ENCODE data around the gene SKP2. TPM values are rescaled to one million over a fixed set of nuclear protein-coding genes. Genes with fewer than 3 reads are reported as not detected.

The SKP2 gene
- polyA plus RNA-seq, 2 of the 4 experiments (the other 2 are of a cell fraction): 11.4 to 13.7 TPM

GRCh38 chr5:36172599-36172998, 20.7 kb downstream of the SKP2 start:
- POLR2A ChIA-PET: no interaction called here
- ATAC-seq (no peak), FAIRE-seq (no peak), DNase-seq (ENCODE audit: low read depth in 1 of 2, low spot score in 1 of 2) (no peak)
- H3K4me2 ChIP-seq: no peak overlapping the region
- TF ChIP-seq EP300 (IDR thresholded peaks at IDR 0.05): no peak
- no peak for TF ChIP-seq CBX8 (IDR thresholded peaks at IDR 0.05)
- TF ChIP-seq REST (IDR thresholded peaks at IDR 0.05): no peak
- TF ChIP-seq, protein P1, sequence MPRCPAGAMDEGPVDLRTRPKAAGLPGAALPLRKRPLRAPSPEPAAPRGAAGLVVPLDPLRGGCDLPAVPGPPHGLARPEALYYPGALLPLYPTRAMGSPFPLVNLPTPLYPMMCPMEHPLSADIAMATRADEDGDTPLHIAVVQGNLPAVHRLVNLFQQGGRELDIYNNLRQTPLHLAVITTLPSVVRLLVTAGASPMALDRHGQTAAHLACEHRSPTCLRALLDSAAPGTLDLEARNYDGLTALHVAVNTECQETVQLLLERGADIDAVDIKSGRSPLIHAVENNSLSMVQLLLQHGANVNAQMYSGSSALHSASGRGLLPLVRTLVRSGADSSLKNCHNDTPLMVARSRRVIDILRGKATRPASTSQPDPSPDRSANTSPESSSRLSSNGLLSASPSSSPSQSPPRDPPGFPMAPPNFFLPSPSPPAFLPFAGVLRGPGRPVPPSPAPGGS (IDR thresholded peaks at IDR 0.05): no peak
- TF ChIP-seq CBX2 (IDR thresholded peaks at IDR 0.05; ENCODE audit: borderline replicate concordance, low read depth): no peak
- TF ChIP-seq, protein P2, sequence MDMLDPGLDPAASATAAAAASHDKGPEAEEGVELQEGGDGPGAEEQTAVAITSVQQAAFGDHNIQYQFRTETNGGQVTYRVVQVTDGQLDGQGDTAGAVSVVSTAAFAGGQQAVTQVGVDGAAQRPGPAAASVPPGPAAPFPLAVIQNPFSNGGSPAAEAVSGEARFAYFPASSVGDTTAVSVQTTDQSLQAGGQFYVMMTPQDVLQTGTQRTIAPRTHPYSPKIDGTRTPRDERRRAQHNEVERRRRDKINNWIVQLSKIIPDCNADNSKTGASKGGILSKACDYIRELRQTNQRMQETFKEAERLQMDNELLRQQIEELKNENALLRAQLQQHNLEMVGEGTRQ (IDR thresholded peaks at IDR 0.05): no peak
- no peak for TF ChIP-seq RNF2 (IDR thresholded peaks at IDR 0.05; ENCODE audit: borderline replicate concordance, low read depth)
- no peak for TF ChIP-seq TP53 (CRISPR knock-in tag; IDR thresholded peaks at IDR 0.05)
- TF ChIP-seq, protein P3, sequence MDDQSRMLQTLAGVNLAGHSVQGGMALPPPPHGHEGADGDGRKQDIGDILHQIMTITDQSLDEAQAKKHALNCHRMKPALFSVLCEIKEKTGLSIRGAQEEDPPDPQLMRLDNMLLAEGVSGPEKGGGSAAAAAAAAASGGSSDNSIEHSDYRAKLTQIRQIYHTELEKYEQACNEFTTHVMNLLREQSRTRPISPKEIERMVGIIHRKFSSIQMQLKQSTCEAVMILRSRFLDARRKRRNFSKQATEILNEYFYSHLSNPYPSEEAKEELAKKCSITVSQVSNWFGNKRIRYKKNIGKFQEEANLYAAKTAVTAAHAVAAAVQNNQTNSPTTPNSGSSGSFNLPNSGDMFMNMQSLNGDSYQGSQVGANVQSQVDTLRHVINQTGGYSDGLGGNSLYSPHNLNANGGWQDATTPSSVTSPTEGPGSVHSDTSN (IDR thresholded peaks at IDR 0.05): no peak
- no peak for TF ChIP-seq KDM5A (IDR thresholded peaks at IDR 0.05)
- TF ChIP-seq FOSL2 (IDR thresholded peaks at IDR 0.05): no peak
- no peak for TF ChIP-seq FOSL2 (CRISPR knock-in tag; IDR thresholded peaks at IDR 0.05)
- no peak for TF ChIP-seq BHLHE40 (IDR thresholded peaks at IDR 0.05; ENCODE audit: low read depth, low read length)
- H3K27ac ChIP-seq: no peak overlapping the region
- H3K4me3 ChIP-seq: no peak overlapping the region
- WGBS (ENCODE audit: missing lambda C conversion rate): 67% methylated on average over 1 of the region's 1 CpG
- H3K9me3 ChIP-seq: no peaks in the 10 kb centered on the region
- H3K4me1 ChIP-seq: no peaks in the 10 kb centered on the region
- CTCF ChIA-PET: interaction anchor here (0.7 to 1.1 kb wide), 2 partner anchors 12 to 219 kb away, joined by 3 to 4 read pairs; no protein-coding TSS in a partner anchor

- FAIRE-seq: no peak
- 92% methylated on average over 2 of the region's 2 CpGs for WGBS (ENCODE audit: missing lambda C conversion rate)
- CTCF ChIA-PET: interaction anchor here (0.9 to 1.2 kb wide), 2 partner anchors 68 to 95 kb away, joined by 3 read pairs; partner anchors contain the start of gene NADK2
Observed at GRCh38 chr5:36173426-36173825, 21.5 kb downstream of the SKP2 start.

More at GRCh38 chr5:36173426-36173825, 21.5 kb downstream of the SKP2 start:
- DNase-seq (ENCODE audit: low read depth in 1 of 2, low spot score in 1 of 2) (no peak), ATAC-seq (no peak)
- Histone ChIP-seq H3K27ac (no peak overlapping the region), H3K4me3 (no peak overlapping the region), H3K9me3 (no peaks in the 10 kb centered on the region), H3K4me1 (no peaks in the 10 kb centered on the region), H3K4me2 (no peak overlapping the region)
- TF ChIP-seq CBX8 (IDR thresholded peaks at IDR 0.05) (no peak), MYC (IDR thresholded peaks at IDR 0.05; ENCODE audit: borderline replicate concordance, low read length) (no peak), POLR2A (IDR thresholded peaks at IDR 0.05; ENCODE audit: low read length) (no peak), KDM1A (IDR thresholded peaks at IDR 0.05; ENCODE audit: low read depth) (no peak), TFCP2L1 (CRISPR knock-in tag; IDR thresholded peaks at IDR 0.05) (no peak), RAD21 (conservative IDR thresholded peaks at IDR 0.05 in 1 of 2, IDR thresholded peaks at IDR 0.05 in 1 of 2) (no peak), EHF (CRISPR knock-in tag; IDR thresholded peaks at IDR 0.05) (no peak), ZFP36 (IDR thresholded peaks at IDR 0.05; ENCODE audit: borderline replicate concordance, partially characterized antibody) (no peak), POLR2AphosphoS2 (conservative IDR thresholded peaks at IDR 0.05; ENCODE audit: low read length) (no peak), ESRRA (IDR thresholded peaks at IDR 0.05; ENCODE audit: borderline replicate concordance, low read length) (no peak), ZSCAN20 (CRISPR knock-in tag; IDR thresholded peaks at IDR 0.05) (no peak), GATA3 (IDR thresholded peaks at IDR 0.05; ENCODE audit: borderline replicate concordance) (no peak), TP53 (CRISPR knock-in tag; IDR thresholded peaks at IDR 0.05) (no peak), RFX5 (IDR thresholded peaks at IDR 0.05) (no peak), FOSL2 (IDR thresholded peaks at IDR 0.05) (no peak), FOSL2 (CRISPR knock-in tag; IDR thresholded peaks at IDR 0.05) (no peak), CHD2 (IDR thresholded peaks at IDR 0.05; ENCODE audit: low read length, partially characterized antibody) (no peak), SMC3 (IDR thresholded peaks at IDR 0.05) (no peak), ZC3H11A (IDR thresholded peaks at IDR 0.05) (no peak)
- TF ChIP-seq, protein P4, sequence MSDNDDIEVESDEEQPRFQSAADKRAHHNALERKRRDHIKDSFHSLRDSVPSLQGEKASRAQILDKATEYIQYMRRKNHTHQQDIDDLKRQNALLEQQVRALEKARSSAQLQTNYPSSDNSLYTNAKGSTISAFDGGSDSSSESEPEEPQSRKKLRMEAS (IDR thresholded peaks at IDR 0.05): no peak
- TF ChIP-seq, protein P2 (IDR thresholded peaks at IDR 0.05): no peak
- POLR2A ChIA-PET: no interaction called here

All from A549 (cell line).